SK-N-SH treated with all-trans-retinoic acid at 6 μM for 48 hours (cell line): Measurements from ENCODE around the gene CDC14B.
A peak's percentile ranks its signal among the peaks of the same experiment; 100 is the strongest.

ENCODE experiments used
- ATAC-seq: fragments of 200-7000 bp; cut with Tn5 transposase; 3 replicates; pipeline ENCODE4 v1.9.1; 2020; ENCODE audit warnings: mild to moderate bottlenecking, moderate library complexity
- ARNTL ChIP-seq: fragments of 450-650 bp; formaldehyde crosslinking; IDR thresholded peaks from 2 replicates; pipeline ENCODE4 v1.5.0; 2020; ENCODE audit warnings: low read depth, mild to moderate bottlenecking, moderate library complexity, borderline replicate concordance
- BACH2 ChIP-seq: fragments of 250-450 bp; sonication (Bioruptor Pico); IDR thresholded peaks from 2 replicates; pipeline ENCODE4 v1.9.0; 2021; ENCODE audit warnings: mild to moderate bottlenecking, borderline replicate concordance
- CSDC2 ChIP-seq: fragments of 250-450 bp; sonication (Bioruptor Pico); IDR thresholded peaks from 2 replicates; pipeline ENCODE4 v1.5.0; 2020; ENCODE audit warnings: mild to moderate bottlenecking, moderate library complexity
- ESRRG ChIP-seq: fragments of 250-450 bp; sonication (Bioruptor Pico); IDR thresholded peaks from 2 replicates; pipeline ENCODE4 v1.6.1; 2021; ENCODE audit warnings: mild to moderate bottlenecking
- GLIS3 ChIP-seq: fragments of 250-450 bp; sonication (Bioruptor Pico); IDR thresholded peaks from 2 replicates; pipeline ENCODE4 v1.5.0; 2020; ENCODE audit warnings: mild to moderate bottlenecking, moderate library complexity
- ISL1 ChIP-seq: fragments of 250-450 bp; sonication (Bioruptor Pico); IDR thresholded peaks from 2 replicates; pipeline ENCODE4 v2.1.2; 2022; ENCODE audit warnings: mild to moderate bottlenecking, moderate library complexity
- OSR1 ChIP-seq: fragments of 250-450 bp; sonication (Bioruptor Pico); IDR thresholded peaks from 2 replicates; pipeline ENCODE4 v1.8.0; 2022; ENCODE audit warnings: moderate library complexity, mild to moderate bottlenecking, inconsistent platforms
- PPARA ChIP-seq: fragments of 250-450 bp; sonication (Bioruptor Pico); IDR thresholded peaks from 2 replicates; pipeline ENCODE4 v1.5.0; 2020; ENCODE audit warnings: mild to moderate bottlenecking, borderline replicate concordance
- RARB ChIP-seq: fragments of 250-450 bp; sonication (Bioruptor Pico); IDR thresholded peaks from 2 replicates; pipeline ENCODE4 v1.8.0; 2021; ENCODE audit warnings: mild to moderate bottlenecking, moderate library complexity
- TOX ChIP-seq: fragments of 250-450 bp; sonication (Bioruptor Pico); IDR thresholded peaks from 2 replicates; pipeline ENCODE4 v1.8.0; 2021; ENCODE audit warnings: mild to moderate bottlenecking, moderate library complexity, borderline replicate concordance
- ZC3H10 ChIP-seq: fragments of 250-450 bp; sonication (Bioruptor Pico); IDR thresholded peaks from 2 replicates; pipeline ENCODE4 v1.5.1; 2021; ENCODE audit warnings: mild to moderate bottlenecking, moderate library complexity
- ZFP3 ChIP-seq: fragments of 250-450 bp; sonication (Bioruptor Pico); IDR thresholded peaks from 2 replicates; pipeline ENCODE4 v1.5.0; 2020; ENCODE audit warnings: mild to moderate bottlenecking, moderate library complexity
- ZFP30 ChIP-seq: fragments of 450-650 bp; formaldehyde crosslinking; IDR thresholded peaks from 2 replicates; pipeline ENCODE4 v1.5.0; 2022; ENCODE audit warnings: mild to moderate bottlenecking, moderate library complexity
- ZNF565 ChIP-seq: fragments of 450-650 bp; formaldehyde crosslinking; conservative IDR thresholded peaks from 2 replicates; pipeline ENCODE4 v1.5.0; 2020; ENCODE audit warnings: low read depth, mild to moderate bottlenecking, moderate library complexity
- ZNF70 ChIP-seq: fragments of 450-650 bp; formaldehyde crosslinking; IDR thresholded peaks from 2 replicates; pipeline ENCODE4 v1.5.0; 2020; ENCODE audit warnings: mild to moderate bottlenecking, moderate library complexity
- ZNF8 ChIP-seq: fragments of 450-650 bp; formaldehyde crosslinking; IDR thresholded peaks from 2 replicates; pipeline ENCODE4 v1.5.0; 2020; ENCODE audit warnings: mild to moderate bottlenecking, moderate library complexity
- TF ChIP-seq, protein P1 (sequence below): fragments of 250-450 bp; sonication (Bioruptor Pico); IDR thresholded peaks from 2 replicates; pipeline ENCODE4 v1.5.0; 2020; ENCODE audit warnings: mild to moderate bottlenecking, moderate library complexity
- TF ChIP-seq, protein P2 (sequence below): fragments of 250-450 bp; sonication (Bioruptor Pico); IDR thresholded peaks from 2 replicates; pipeline ENCODE4 v1.5.1; 2020; ENCODE audit warnings: low read depth, mild to moderate bottlenecking, moderate library complexity
- TF ChIP-seq, protein P3 (sequence below): fragments of 250-450 bp; sonication (Bioruptor Pico); IDR thresholded peaks from 2 replicates; pipeline ENCODE4 v1.8.0; 2021; ENCODE audit warnings: low read depth, mild to moderate bottlenecking, moderate library complexity, borderline replicate concordance
- TF ChIP-seq, protein P4 (sequence below): fragments of 250-450 bp; sonication (Bioruptor Pico); IDR thresholded peaks from 2 replicates; pipeline ENCODE4 v1.5.1; 2021; ENCODE audit warnings: mild to moderate bottlenecking, moderate library complexity

CDC14B gene

DNA sequence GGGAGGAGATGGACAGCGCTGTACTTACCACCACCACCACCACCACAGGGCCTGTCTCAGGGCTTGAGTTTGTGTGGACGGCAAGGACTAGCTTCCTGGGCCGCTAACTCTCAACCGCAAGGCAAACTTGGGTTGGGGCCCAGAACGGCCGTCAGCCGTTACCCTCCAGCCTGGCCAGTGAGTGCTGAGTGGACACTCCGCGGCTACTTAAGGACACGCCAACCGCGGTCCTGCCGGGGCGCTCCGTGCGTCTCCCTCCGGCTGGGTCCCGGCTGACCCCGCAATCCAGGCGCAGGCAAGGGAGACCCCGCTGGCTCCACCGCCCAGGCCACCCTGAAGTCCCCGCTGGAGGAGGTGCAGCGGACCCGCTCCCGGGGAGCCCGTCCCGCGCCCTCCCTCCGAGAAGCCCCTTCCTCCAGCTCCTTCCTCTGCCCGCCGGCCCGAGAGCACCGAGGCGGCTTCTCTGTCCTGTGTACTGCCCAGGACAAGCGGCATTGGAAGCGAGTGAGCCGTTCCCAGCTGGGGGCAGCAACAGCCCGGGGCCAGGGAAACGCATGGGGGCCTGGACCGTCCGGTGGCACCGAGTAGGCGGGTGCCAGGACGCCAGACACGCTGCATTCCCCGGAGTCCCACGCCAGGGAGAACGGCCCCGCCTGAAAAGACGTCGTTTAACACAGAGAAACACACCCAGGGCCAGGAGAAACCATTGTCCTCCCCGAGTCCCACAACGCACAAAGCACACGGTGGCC lies 123.1 kb downstream of the CDC14B start:
- ATAC-seq: peak; percentile 13; the same call in 1 of the 3 replicates
- TF ChIP-seq TOX (CRISPR knock-in tag) (no peak), PPARA (CRISPR knock-in tag) (no peak), ZFP30 (no peak), ZNF70 (CRISPR knock-in tag) (no peak), RARB (CRISPR knock-in tag) (no peak), ZC3H10 (CRISPR knock-in tag) (no peak), ARNTL (CRISPR knock-in tag) (no peak)
- TF ChIP-seq, protein P1, sequence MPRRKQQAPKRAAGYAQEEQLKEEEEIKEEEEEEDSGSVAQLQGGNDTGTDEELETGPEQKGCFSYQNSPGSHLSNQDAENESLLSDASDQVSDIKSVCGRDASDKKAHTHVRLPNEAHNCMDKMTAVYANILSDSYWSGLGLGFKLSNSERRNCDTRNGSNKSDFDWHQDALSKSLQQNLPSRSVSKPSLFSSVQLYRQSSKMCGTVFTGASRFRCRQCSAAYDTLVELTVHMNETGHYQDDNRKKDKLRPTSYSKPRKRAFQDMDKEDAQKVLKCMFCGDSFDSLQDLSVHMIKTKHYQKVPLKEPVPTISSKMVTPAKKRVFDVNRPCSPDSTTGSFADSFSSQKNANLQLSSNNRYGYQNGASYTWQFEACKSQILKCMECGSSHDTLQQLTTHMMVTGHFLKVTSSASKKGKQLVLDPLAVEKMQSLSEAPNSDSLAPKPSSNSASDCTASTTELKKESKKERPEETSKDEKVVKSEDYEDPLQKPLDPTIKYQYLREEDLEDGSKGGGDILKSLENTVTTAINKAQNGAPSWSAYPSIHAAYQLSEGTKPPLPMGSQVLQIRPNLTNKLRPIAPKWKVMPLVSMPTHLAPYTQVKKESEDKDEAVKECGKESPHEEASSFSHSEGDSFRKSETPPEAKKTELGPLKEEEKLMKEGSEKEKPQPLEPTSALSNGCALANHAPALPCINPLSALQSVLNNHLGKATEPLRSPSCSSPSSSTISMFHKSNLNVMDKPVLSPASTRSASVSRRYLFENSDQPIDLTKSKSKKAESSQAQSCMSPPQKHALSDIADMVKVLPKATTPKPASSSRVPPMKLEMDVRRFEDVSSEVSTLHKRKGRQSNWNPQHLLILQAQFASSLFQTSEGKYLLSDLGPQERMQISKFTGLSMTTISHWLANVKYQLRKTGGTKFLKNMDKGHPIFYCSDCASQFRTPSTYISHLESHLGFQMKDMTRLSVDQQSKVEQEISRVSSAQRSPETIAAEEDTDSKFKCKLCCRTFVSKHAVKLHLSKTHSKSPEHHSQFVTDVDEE (CRISPR knock-in tag): no peak
- TF ChIP-seq, protein P2, sequence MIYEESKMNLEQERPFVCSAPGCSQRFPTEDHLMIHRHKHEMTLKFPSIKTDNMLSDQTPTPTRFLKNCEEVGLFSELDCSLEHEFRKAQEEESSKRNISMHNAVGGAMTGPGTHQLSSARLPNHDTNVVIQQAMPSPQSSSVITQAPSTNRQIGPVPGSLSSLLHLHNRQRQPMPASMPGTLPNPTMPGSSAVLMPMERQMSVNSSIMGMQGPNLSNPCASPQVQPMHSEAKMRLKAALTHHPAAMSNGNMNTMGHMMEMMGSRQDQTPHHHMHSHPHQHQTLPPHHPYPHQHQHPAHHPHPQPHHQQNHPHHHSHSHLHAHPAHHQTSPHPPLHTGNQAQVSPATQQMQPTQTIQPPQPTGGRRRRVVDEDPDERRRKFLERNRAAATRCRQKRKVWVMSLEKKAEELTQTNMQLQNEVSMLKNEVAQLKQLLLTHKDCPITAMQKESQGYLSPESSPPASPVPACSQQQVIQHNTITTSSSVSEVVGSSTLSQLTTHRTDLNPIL: no peak
- TF ChIP-seq, all 23 proteins: peak for 0

DNA sequence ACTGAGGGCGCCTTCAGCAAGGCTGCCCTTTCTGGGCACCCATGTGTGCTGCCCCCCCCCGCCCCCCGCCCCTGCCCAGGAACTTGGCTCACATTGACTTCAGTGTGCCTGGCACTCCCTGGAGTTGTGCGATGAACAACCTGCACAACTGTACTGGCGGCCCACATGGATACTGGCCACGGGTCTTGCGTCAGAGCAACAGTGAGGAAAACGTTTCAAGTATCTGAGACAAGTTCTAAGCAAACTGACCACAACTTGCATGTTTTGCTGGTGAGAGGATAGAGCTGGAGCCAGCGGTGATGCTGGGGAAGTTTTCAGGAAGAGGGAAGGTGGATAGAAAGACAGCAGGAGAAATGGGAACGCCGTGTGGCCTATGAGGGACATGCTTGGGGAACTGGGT lies 124.3 kb downstream of the CDC14B start:
- no peak for ATAC-seq
- TF ChIP-seq ZNF8 (CRISPR knock-in tag) (no peak), GLIS3 (CRISPR knock-in tag) (no peak), ZFP3 (no peak), ZC3H10 (CRISPR knock-in tag) (no peak), OSR1 (no peak), TOX (CRISPR knock-in tag) (no peak)
- TF ChIP-seq, protein P2: no peak

DNA sequence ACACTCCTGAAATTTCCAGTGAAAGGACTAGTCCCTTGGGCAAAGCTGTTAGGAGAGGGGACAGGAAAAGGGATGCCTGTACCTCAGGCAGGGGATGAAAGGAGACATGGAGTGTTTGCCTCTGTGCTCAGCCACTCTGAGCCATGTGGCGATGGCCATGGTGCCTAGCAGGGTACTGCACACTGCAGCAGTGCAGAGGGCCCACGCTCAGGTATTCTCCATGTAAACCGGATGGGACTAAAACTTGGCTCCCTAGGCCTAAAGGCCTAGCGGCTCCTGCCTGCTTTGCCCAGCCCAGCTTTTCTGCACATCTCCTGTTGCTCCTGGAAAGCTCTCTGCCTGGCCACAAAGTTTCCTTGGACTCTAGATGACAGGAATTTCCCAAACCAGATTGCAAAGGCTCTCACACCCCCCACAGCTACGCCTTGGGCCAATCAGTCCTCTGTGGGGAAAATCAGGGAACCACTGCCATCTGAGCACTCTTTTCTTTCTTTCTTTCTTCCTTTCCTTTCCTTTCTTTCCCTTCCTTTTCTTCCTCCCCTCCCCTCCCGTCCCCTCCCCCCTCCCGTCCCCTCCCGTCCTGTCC lies 125.3 kb downstream of the CDC14B start:
- TF ChIP-seq ISL1 (CRISPR knock-in tag): no peak
- TF ChIP-seq ZFP3: no peak
- TF ChIP-seq ZC3H10 (CRISPR knock-in tag): no peak
- TF ChIP-seq, protein P3, sequence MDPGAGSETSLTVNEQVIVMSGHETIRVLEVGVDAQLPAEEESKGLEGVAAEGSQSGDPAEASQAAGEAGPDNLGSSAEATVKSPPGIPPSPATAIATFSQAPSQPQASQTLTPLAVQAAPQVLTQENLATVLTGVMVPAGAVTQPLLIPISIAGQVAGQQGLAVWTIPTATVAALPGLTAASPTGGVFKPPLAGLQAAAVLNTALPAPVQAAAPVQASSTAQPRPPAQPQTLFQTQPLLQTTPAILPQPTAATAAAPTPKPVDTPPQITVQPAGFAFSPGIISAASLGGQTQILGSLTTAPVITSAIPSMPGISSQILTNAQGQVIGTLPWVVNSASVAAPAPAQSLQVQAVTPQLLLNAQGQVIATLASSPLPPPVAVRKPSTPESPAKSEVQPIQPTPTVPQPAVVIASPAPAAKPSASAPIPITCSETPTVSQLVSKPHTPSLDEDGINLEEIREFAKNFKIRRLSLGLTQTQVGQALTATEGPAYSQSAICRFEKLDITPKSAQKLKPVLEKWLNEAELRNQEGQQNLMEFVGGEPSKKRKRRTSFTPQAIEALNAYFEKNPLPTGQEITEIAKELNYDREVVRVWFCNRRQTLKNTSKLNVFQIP (CRISPR knock-in tag): no peak
- TF ChIP-seq, protein P2: no peak
- no peak for TF ChIP-seq RARB (CRISPR knock-in tag)
- TF ChIP-seq BACH2 (CRISPR knock-in tag): no peak
- TF ChIP-seq PPARA (CRISPR knock-in tag): no peak
- TF ChIP-seq, protein P1 (CRISPR knock-in tag): no peak
- no peak for TF ChIP-seq ARNTL (CRISPR knock-in tag)
- TF ChIP-seq, protein P4, sequence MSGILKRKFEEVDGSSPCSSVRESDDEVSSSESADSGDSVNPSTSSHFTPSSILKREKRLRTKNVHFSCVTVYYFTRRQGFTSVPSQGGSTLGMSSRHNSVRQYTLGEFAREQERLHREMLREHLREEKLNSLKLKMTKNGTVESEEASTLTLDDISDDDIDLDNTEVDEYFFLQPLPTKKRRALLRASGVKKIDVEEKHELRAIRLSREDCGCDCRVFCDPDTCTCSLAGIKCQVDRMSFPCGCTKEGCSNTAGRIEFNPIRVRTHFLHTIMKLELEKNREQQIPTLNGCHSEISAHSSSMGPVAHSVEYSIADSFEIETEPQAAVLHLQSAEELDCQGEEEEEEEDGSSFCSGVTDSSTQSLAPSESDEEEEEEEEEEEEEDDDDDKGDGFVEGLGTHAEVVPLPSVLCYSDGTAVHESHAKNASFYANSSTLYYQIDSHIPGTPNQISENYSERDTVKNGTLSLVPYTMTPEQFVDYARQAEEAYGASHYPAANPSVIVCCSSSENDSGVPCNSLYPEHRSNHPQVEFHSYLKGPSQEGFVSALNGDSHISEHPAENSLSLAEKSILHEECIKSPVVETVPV (CRISPR knock-in tag): no peak
- no peak for TF ChIP-seq OSR1
- no peak for TF ChIP-seq ZNF565 (CRISPR knock-in tag)
- TF ChIP-seq ZNF8 (CRISPR knock-in tag): no peak
- no peak for TF ChIP-seq ZFP30
- no peak for TF ChIP-seq GLIS3 (CRISPR knock-in tag)
- no peak for TF ChIP-seq ESRRG (CRISPR knock-in tag)
- no peak for TF ChIP-seq ZNF70 (CRISPR knock-in tag)
- TF ChIP-seq TOX (CRISPR knock-in tag): no peak
- no peak for TF ChIP-seq CSDC2 (CRISPR knock-in tag)
- ATAC-seq: no peak; the same call in 2 of the 3 replicates
